HG03135 (cell line): ENCODE data around the gene MNS1.
"Not testable (repeated sequence)": the region's sequence is repeated elsewhere in the genome, so short reads cannot be mapped to it uniquely, and the experiment has no call there.

Experiments
- ATAC-seq: cut with Tn5 transposase; IDR thresholded peaks from one replicate; pipeline ENCODE4 v1.9.1; 2021; ENCODE audit warnings: mild to moderate bottlenecking, moderate library complexity; ENCODE audit not compliant: unreplicated experiment

Gene MNS1

GRCh38 chr15:56456229-56456628, 8.7 kb downstream of the MNS1 start:
- ATAC-seq: no peak

GRCh38 chr15:56454836-56455235, 10.1 kb downstream of the MNS1 start:
- no peak for ATAC-seq

GRCh38 chr15:56445746-56446145, 19.2 kb downstream of the MNS1 start:
- no peak for ATAC-seq

- no peak for ATAC-seq
These were observed 22.6 kb downstream of the MNS1 start for GRCh38 chr15:56442354-56442753.

GRCh38 chr15:56440214-56440770, 24.6 kb downstream of the MNS1 start:
- no peak for ATAC-seq

- no peak for ATAC-seq
These were observed 32.6 kb downstream of the MNS1 start for GRCh38 chr15:56432304-56432703.

- no peak for ATAC-seq
These were observed 36.0 kb downstream of the MNS1 start for GRCh38 chr15:56428821-56429458.

GRCh38 chr15:56425976-56426375, 39.0 kb downstream of the MNS1 start:
- no peak for ATAC-seq

GRCh38 chr15:56425276-56425675, 39.7 kb downstream of the MNS1 start:
- ATAC-seq: no peak

GRCh38 chr15:56413114-56413733, 51.7 kb downstream of the MNS1 start:
- ATAC-seq: not testable (repeated sequence)

- ATAC-seq: no peak
These were observed 53.7 kb downstream of the MNS1 start for GRCh38 chr15:56411122-56411749.

- ATAC-seq: no peak
These were observed 54.2 kb downstream of the MNS1 start for GRCh38 chr15:56410721-56411120.

GRCh38 chr15:56399209-56399608, 65.7 kb downstream of the MNS1 start:
- ATAC-seq: not testable (repeated sequence)

GRCh38 chr15:56397325-56397724, 67.6 kb downstream of the MNS1 start:
- not testable (repeated sequence) for ATAC-seq

GRCh38 chr15:56394909-56395308, 70.0 kb downstream of the MNS1 start:
- ATAC-seq: no peak

- no peak for ATAC-seq
These were observed 71.7 kb downstream of the MNS1 start for GRCh38 chr15:56393277-56393676.

- ATAC-seq: no peak
These were observed 74.1 kb downstream of the MNS1 start for GRCh38 chr15:56390739-56391267.

GRCh38 chr15:56385908-56386307, 79.0 kb downstream of the MNS1 start:
- ATAC-seq: no peak

GRCh38 chr15:56383010-56383409, 81.9 kb downstream of the MNS1 start:
- ATAC-seq: no peak
